Sigmoid colon (tissue), 4 donors: ENCODE results near the gene ZNF787.
"Not testable (repeated sequence)": the region's sequence is repeated elsewhere in the genome, so short reads cannot be mapped to it uniquely, and the experiment has no call there.

Source experiments
- CTCF ChIP-seq, 4 experiments: fragments of 450-650 bp in 3 of 4; fragments of 200-600 bp in 1 of 4; IDR thresholded peaks; one replicate each; pipeline ENCODE4 v1.5.1; 2016 to 2019; ENCODE audit warnings: antibody characterized with exemption in 4 of 4, mild to moderate bottlenecking in 3 of 4, moderate library complexity in 2 of 4
- EP300 ChIP-seq, 4 donors: sonication (generic); formaldehyde crosslinking; IDR thresholded peaks; one replicate each; pipeline ENCODE4 v1.6.1; 2017; ENCODE audit warnings: antibody characterized with exemption in 4 of 4
- POLR2A ChIP-seq, 2 donors: fragments of 450-650 bp; IDR thresholded peaks; one replicate each; pipeline ENCODE4 v1.6.1; 2016; ENCODE audit warnings: antibody characterized with exemption in 2 of 2, mild to moderate bottlenecking in 2 of 2, moderate library complexity in 2 of 2
- POLR2AphosphoS5 ChIP-seq, 4 donors: sonication (generic); formaldehyde crosslinking; IDR thresholded peaks; one replicate each; pipeline ENCODE4 v1.6.1; 2017; ENCODE audit warnings: antibody characterized with exemption in 4 of 4

DNA sequence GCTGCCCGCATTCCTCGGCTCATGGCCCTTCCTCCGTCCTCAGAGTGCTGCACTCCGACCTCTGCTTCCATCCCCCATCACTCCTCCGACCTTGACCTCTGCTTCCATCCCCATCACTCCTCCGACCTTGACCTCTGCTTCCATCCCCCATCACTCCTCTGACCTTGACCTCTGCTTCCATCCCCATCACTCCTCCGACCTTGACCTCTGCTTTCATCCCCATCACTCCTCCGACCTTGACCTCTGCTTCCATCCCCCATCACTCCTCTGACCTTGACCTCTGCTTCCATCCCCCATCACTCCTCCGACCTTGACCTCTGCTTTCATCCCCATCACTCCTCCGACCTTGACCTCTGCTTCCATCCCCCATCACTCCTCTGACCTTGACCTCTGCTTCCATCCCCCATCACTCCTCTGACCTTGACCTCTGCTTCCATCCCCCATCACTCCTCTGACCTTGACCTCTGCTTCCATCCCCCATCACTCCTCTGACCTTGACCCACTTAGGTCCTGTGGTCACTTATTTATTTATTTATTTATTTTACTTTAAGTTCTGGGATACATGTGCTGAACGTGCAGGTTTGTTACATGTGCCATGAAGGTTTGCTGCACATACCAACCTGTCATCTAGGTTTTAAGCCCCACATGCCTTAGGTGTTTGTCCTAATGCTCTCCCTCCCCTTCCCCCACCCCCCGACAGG, 28.0 kb upstream of the ZNF787 start:
- not testable (repeated sequence) for TF ChIP-seq CTCF, POLR2AphosphoS5, EP300, POLR2A (IDR thresholded peaks at IDR 0.05)
